LNCaP clone FGC (cell line): Measurements from ENCODE around the gene RABGAP1L.

Experiments used
- DNase-seq: peaks from one replicate; pipeline ENCODE4 v3.0.0-alpha.2; 2011; ENCODE audit warnings: low read depth
- H3K4me3 ChIP-seq: 2 replicates; pipeline ENCODE4 v1.5.1; 2011; ENCODE audit warnings: mild to moderate bottlenecking, low read depth, low read length, control low read depth
- CTCF ChIP-seq: IDR thresholded peaks from 2 replicates; pipeline ENCODE4 v1.5.1; 2012; ENCODE audit warnings: mild to moderate bottlenecking; ENCODE audit not compliant: control insufficient read depth, insufficient read depth; ENCODE audit errors: extremely low read depth

The RABGAP1L gene

GRCh38 chr1:174788981-174789380, 629.7 kb downstream of the RABGAP1L start:
- TF ChIP-seq CTCF, result no peak
- no peak overlapping the region for H3K4me3 ChIP-seq
- no peak for DNase-seq

GRCh38 chr1:174789399-174789798, 630.1 kb downstream of the RABGAP1L start:
- H3K4me3 ChIP-seq, result no peak overlapping the region
- no peak for TF ChIP-seq CTCF
- no peak for DNase-seq

GRCh38 chr1:174791863-174792262, 632.5 kb downstream of the RABGAP1L start:
- TF ChIP-seq CTCF, result no peak
- no peak for DNase-seq
- no peak overlapping the region for H3K4me3 ChIP-seq

GRCh38 chr1:174794861-174795260, 635.5 kb downstream of the RABGAP1L start:
- no peak overlapping the region for H3K4me3 ChIP-seq
- DNase-seq, result no peak
- no peak for TF ChIP-seq CTCF

- no peak for DNase-seq
- H3K4me3 ChIP-seq, result no peak overlapping the region
- no peak for TF ChIP-seq CTCF
Observed at GRCh38 chr1:174795806-174796205, 636.5 kb downstream of the RABGAP1L start.

DNA sequence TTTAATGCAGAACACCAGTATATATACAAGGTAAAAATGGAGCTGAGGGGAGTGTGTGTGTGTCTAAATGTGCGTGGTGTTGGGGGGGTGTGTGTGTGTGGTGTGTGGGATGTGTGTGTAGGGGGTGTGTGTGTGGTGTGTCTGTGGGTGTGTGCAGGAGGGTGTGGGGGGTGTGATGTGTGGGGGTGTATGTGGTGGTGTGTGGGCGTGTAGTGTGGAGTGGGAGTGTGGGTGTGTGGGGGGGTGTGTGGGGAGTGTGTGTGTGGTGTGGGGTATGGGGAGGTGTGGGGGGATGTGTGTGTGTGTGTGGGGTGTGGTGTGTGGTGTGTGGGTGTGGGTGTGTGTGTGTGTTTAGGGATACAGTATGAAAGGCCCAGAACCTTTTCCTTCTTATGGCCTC, 638.1 kb downstream of the RABGAP1L start:
- no peak overlapping the region for H3K4me3 ChIP-seq
- no peak for DNase-seq
- no peak for TF ChIP-seq CTCF

GRCh38 chr1:174799136-174799479, 639.8 kb downstream of the RABGAP1L start:
- no peak for DNase-seq
- TF ChIP-seq CTCF, result no peak
- H3K4me3 ChIP-seq, result no peak overlapping the region
